IMR-90 (cell line): ENCODE measurements around the gene HNRNPLL. TPM values are rescaled to one million over a fixed set of nuclear protein-coding genes. Genes with fewer than 3 reads are reported as not detected.

Experiments used
- ATAC-seq: fragments of 200-7000 bp; cut with Tn5 transposase; 2 replicates; pipeline ENCODE4 v1.9.1; 2020; ENCODE audit warnings: low read depth, mild to moderate bottlenecking, moderate library complexity
- BruUV-seq: library from RNA; stranded (reverse); fragments of 400-500 nt; replicated peaks from 2 replicates; lab custom pipeline; 2021; lab: Mats Ljungman, UMichigan
- CTCF ChIA-PET: fragments of 300-600 bp; formaldehyde crosslinking; extraction: SDS; loops from one replicate; lab custom pipeline; 2021; ENCODE audit warnings: antibody characterized with exemption; lab: Yijun Ruan, JAX
- POLR2A ChIA-PET: fragments of 300-600 bp; sonication (Branson Sonifier 250); formaldehyde crosslinking; loops from one replicate; lab custom pipeline; 2022; ENCODE audit warnings: antibody characterized with exemption; ENCODE audit not compliant: unreplicated experiment; lab: Charles Lee
- DNase-seq: peaks from one replicate; pipeline ENCODE4 v3.0.0; 2013
- H2AFZ ChIP-seq: replicated peaks from 2 replicates; pipeline ENCODE3; 2013; ENCODE audit warnings: low read length, mild to moderate bottlenecking; ENCODE audit not compliant: poor library complexity
- H2AK5ac ChIP-seq: 2 replicates; pipeline ENCODE4 v1.6.1; 2013; ENCODE audit warnings: low read depth, low read length, inconsistent platforms
- H2AK9ac ChIP-seq: replicated peaks from 2 replicates; pipeline ENCODE3; 2013; ENCODE audit warnings: mild to moderate bottlenecking, low read depth, low read length, moderate library complexity; ENCODE audit not compliant: poor library complexity
- H2BK120ac ChIP-seq: 2 replicates; pipeline ENCODE4 v1.6.1; 2013; ENCODE audit warnings: low read depth, low read length, inconsistent platforms
- H2BK15ac ChIP-seq: 3 replicates; pipeline ENCODE4 v1.6.1; 2013; ENCODE audit warnings: low read depth, low read length, inconsistent platforms
- H2BK20ac ChIP-seq: 2 replicates; pipeline ENCODE4 v1.6.1; 2013; ENCODE audit warnings: low read depth, mild to moderate bottlenecking, inconsistent platforms, low read length, moderate library complexity
- H2BK5ac ChIP-seq: 2 replicates; pipeline ENCODE4 v1.6.1; 2013; ENCODE audit warnings: mild to moderate bottlenecking, low read depth, low read length, inconsistent platforms; ENCODE audit not compliant: poor library complexity, severe bottlenecking
- H3K14ac ChIP-seq: replicated peaks from 2 replicates; pipeline ENCODE4 v1.6.1; 2013; ENCODE audit warnings: low read depth, low read length, inconsistent platforms
- H3K18ac ChIP-seq: 2 replicates; pipeline ENCODE4 v1.6.1; 2013; ENCODE audit warnings: low read depth, low read length, control low read depth
- H3K23ac ChIP-seq: 2 replicates; pipeline ENCODE4 v1.6.1; 2013; ENCODE audit warnings: low read depth, low read length, inconsistent platforms
- H3K27ac ChIP-seq: 2 replicates; pipeline ENCODE4 v1.5.1; 2013; ENCODE audit warnings: mild to moderate bottlenecking, control low read depth, low read length; ENCODE audit not compliant: insufficient read depth
- H3K27me3 ChIP-seq: 2 replicates; pipeline ENCODE4 v1.6.1; 2013; ENCODE audit warnings: low read length; ENCODE audit not compliant: control insufficient read depth, insufficient read depth
- H3K36me3 ChIP-seq: 2 replicates; pipeline ENCODE4 v1.6.1; 2013; ENCODE audit warnings: low read length, mixed read lengths; ENCODE audit not compliant: control insufficient read depth, insufficient read depth
- H3K4ac ChIP-seq: 2 replicates; pipeline ENCODE4 v1.6.1; 2013; ENCODE audit warnings: low read depth, low read length, inconsistent platforms
- H3K4me1 ChIP-seq: 2 replicates; pipeline ENCODE4 v1.6.1; 2013; ENCODE audit warnings: low read length, mixed read lengths; ENCODE audit not compliant: control insufficient read depth, insufficient read depth
- H3K4me2 ChIP-seq: 2 replicates; pipeline ENCODE4 v1.6.1; 2013; ENCODE audit warnings: low read depth, mild to moderate bottlenecking, control low read depth, low read length, moderate library complexity
- H3K4me3 ChIP-seq: 2 replicates; pipeline ENCODE4 v1.5.1; 2013; ENCODE audit warnings: low read depth, mild to moderate bottlenecking, control low read depth, low read length, moderate library complexity; ENCODE audit not compliant: insufficient read depth
- H3K56ac ChIP-seq: 2 replicates; pipeline ENCODE4 v1.6.1; 2013; ENCODE audit warnings: low read length, inconsistent platforms; ENCODE audit not compliant: insufficient read depth; ENCODE audit errors: extremely low read depth
- H3K79me1 ChIP-seq, 2 experiments: 2 replicates each; pipeline ENCODE4 v1.6.1; 2013; ENCODE audit warnings: low read length in 2 of 2, inconsistent platforms in 1 of 2, low read depth in 1 of 2
- H3K9ac ChIP-seq: 2 replicates; pipeline ENCODE4 v1.6.1; 2013; ENCODE audit warnings: low read depth, low read length, control low read depth
- H3K9me1 ChIP-seq: 2 replicates; pipeline ENCODE4 v1.6.1; 2013; ENCODE audit warnings: low read length, inconsistent platforms; ENCODE audit not compliant: insufficient read depth
- H3K9me3 ChIP-seq: 2 replicates; pipeline ENCODE4 v1.6.1; 2013; ENCODE audit warnings: low read length; ENCODE audit not compliant: control insufficient read depth, insufficient read depth
- H4K20me1 ChIP-seq: 2 replicates; pipeline ENCODE4 v1.6.1; 2013; ENCODE audit warnings: low read length, inconsistent platforms; ENCODE audit not compliant: insufficient read depth
- H4K5ac ChIP-seq: 2 replicates; pipeline ENCODE4 v1.6.1; 2013; ENCODE audit warnings: mild to moderate bottlenecking, low read depth, low read length, control low read depth
- H4K8ac ChIP-seq, 2 experiments: 2 replicates each; pipeline ENCODE4 v1.6.1; 2013; ENCODE audit warnings: low read depth in 2 of 2, low read length in 2 of 2, control low read depth in 1 of 2, inconsistent platforms in 1 of 2
- H4K91ac ChIP-seq: 2 replicates; pipeline ENCODE4 v1.6.1; 2013; ENCODE audit warnings: low read depth, low read length, inconsistent platforms; ENCODE audit not compliant: insufficient read depth
- BHLHE40 ChIP-seq: fragments of 150-350 bp; IDR thresholded peaks from 2 replicates; pipeline ENCODE4 v1.6.1; 2016; ENCODE audit warnings: mild to moderate bottlenecking, low read depth, low read length
- CEBPB ChIP-seq: IDR thresholded peaks from 2 replicates; pipeline ENCODE4 v1.6.1; 2012; ENCODE audit warnings: low read depth, low read length, improper control_type of control experiment
- MAFK ChIP-seq: IDR thresholded peaks from 2 replicates; pipeline ENCODE4 v1.6.1; 2012; ENCODE audit warnings: low read depth, low read length, improper control_type of control experiment
- MAZ ChIP-seq: IDR thresholded peaks from 2 replicates; pipeline ENCODE4 v1.6.1; 2012; ENCODE audit warnings: low read depth, mild to moderate bottlenecking, low read length, improper control_type of control experiment, moderate library complexity, borderline replicate concordance
- MXI1 ChIP-seq: IDR thresholded peaks from 2 replicates; pipeline ENCODE4 v1.6.1; 2012; ENCODE audit warnings: low read depth, mild to moderate bottlenecking, low read length, moderate library complexity, borderline replicate concordance
- NFE2L2 ChIP-seq: fragments of 150-350 bp; IDR thresholded peaks from 2 replicates; pipeline ENCODE4 v1.6.1; 2016; ENCODE audit warnings: low read depth, mild to moderate bottlenecking, low read length
- RAD21 ChIP-seq: IDR thresholded peaks from 2 replicates; pipeline ENCODE4 v1.6.1; 2012; ENCODE audit warnings: low read length, improper control_type of control experiment
- RCOR1 ChIP-seq: IDR thresholded peaks from 2 replicates; pipeline ENCODE4 v1.6.1; 2012; ENCODE audit warnings: mild to moderate bottlenecking, low read length, improper control_type of control experiment; ENCODE audit not compliant: insufficient replicate concordance
- SMC3 ChIP-seq: fragments of 150-350 bp; IDR thresholded peaks from 2 replicates; pipeline ENCODE4 v1.6.1; 2016; ENCODE audit warnings: low read depth, mild to moderate bottlenecking, antibody characterized with exemption, low read length, moderate library complexity
- dilution Hi-C: fragments of 300-500 bp; cut with HindIII; formaldehyde crosslinking; loops from one replicate; pipeline ENCODE4 v1.14.3; 2018; ENCODE audit warnings: low sequenced_read_pairs; ENCODE audit not compliant: unreplicated experiment
- in situ Hi-C: fragments of 300-500 bp; cut with MboI; formaldehyde crosslinking; loops from 3 replicates; pipeline ENCODE4 v1.14.3; 2019; ENCODE audit warnings: low sequenced_read_pairs, inconsistent platforms, mixed read lengths
- intact Hi-C: fragments of 100-400 bp; cut with micrococcal nuclease; formaldehyde crosslinking; loops from 2 replicates; pipeline ENCODE4 v1.10.0; 2022
- polyA plus RNA-seq, 3 experiments: library from polyadenylated mRNA; depleted of rRNA; stranded (reverse); fragments of >200 nt; gene quantifications; 2 replicates each; pipeline ENCODE4 v1.2.3, GENCODE V29; 2012; ENCODE audit warnings: low replicate concordance in 1 of 3
- total RNA-seq: library from RNA; depleted of rRNA; stranded (reverse); fragments of >200 nt; gene quantifications from 2 replicates; pipeline ENCODE4 v1.2.3, GENCODE V29; 2012

Gene HNRNPLL
- total and polyA plus RNA-seq, 2 of the 4 experiments (the other 2 are of a cell fraction), result 23.7 to 53.1 TPM

DNA sequence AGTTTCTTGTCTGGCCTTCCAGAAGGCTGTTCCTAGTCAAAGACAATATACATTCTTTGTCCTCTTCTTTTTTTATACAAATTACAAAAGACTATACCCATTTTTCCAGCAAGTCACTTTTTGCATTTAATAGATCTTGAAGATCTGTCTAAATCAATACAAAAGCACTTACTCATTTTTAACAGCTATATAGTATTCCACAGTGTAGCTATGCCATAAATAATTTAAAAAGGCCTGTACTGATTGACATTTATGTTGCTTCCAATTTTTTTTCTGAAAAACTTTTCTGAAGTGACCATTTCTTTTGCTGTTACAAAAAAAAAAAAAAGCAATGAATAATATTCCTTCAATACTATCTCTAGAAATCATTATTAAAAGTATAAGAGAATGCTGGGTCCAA is 30.3 kb upstream of the HNRNPLL start:
- Histone ChIP-seq H3K9ac (no peak overlapping the region), H3K14ac (no peak overlapping the region), H3K4ac (no peak overlapping the region), H2BK20ac (no peak overlapping the region), H3K56ac (no peak overlapping the region), H4K8ac (no peak overlapping the region), H3K27ac (no peak overlapping the region), H3K4me2 (no peak overlapping the region), H2BK15ac (no peak overlapping the region), H2AK5ac (no peak overlapping the region), H3K18ac (no peak overlapping the region), H2BK5ac (no peak overlapping the region), H3K9me3 (peaks cover 5% of the 10 kb centered on the region; the same call in 1 of the 2 replicates), H2AK9ac (no peak overlapping the region), H3K9me1 (no peaks in the 10 kb centered on the region), H4K5ac (no peak overlapping the region), H3K23ac (no peak overlapping the region), H3K79me1 (no peaks in the 10 kb centered on the region), H4K20me1 (no peaks in the 10 kb centered on the region), H3K27me3 (no peaks in the 10 kb centered on the region), H2BK120ac (no peak overlapping the region), H4K91ac (no peak overlapping the region), H2AFZ (no peak overlapping the region), H3K4me1 (no peaks in the 10 kb centered on the region), H3K36me3 (no peaks in the 10 kb centered on the region), H3K4me3 (no peak overlapping the region)
- dilution Hi-C loops (no loop called here), intact Hi-C loops (no loop called here), in situ Hi-C loops (no loop called here)
- BruUV-seq, result no TSS peak
- DNase-seq (no peak), ATAC-seq (no peak)
- POLR2A ChIA-PET, result no interaction called here
- CTCF ChIA-PET, result interaction anchor here (0.7 kb wide), 1 partner anchor 1110 kb away, joined by 3 read pairs; no protein-coding TSS in a partner anchor
- no peak for TF ChIP-seq MAZ
- no peak for TF ChIP-seq CEBPB
- TF ChIP-seq RAD21, result no peak
- TF ChIP-seq NFE2L2, result no peak
- no peak for TF ChIP-seq MAFK
- no peak for TF ChIP-seq RCOR1
- no peak for TF ChIP-seq SMC3
- no peak for TF ChIP-seq BHLHE40
- no peak for TF ChIP-seq MXI1
